Measurements from ENCODE around the gene RFX8.
"Not testable (repeated sequence)": the region's sequence is repeated elsewhere in the genome, so short reads cannot be mapped to it uniquely, and the experiment has no call there.

RFX8 gene

DNA sequence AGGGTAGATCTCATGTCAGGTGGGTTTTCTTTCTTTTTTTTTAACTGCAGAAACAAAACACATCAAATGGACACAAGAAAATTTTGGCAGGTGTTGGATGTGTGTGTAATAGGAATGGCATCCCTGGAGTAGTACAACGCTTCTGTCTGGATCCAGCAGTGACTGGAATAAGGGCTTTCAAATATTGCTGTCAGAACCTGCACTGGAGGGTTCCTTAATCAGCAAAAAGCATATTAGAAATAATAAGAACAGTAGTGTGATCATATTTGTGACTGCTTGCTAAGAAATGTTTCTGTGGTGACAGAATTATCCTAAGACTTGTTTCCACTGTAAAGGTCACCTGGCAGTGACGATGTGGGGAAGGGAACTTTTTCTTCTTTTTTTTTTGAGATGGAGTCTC is 118.4 kb downstream of the RFX8 start:
- no peak overlapping the region for H3K4me3 ChIP-seq (ENCODE audit: low read depth, low read length)

DNA sequence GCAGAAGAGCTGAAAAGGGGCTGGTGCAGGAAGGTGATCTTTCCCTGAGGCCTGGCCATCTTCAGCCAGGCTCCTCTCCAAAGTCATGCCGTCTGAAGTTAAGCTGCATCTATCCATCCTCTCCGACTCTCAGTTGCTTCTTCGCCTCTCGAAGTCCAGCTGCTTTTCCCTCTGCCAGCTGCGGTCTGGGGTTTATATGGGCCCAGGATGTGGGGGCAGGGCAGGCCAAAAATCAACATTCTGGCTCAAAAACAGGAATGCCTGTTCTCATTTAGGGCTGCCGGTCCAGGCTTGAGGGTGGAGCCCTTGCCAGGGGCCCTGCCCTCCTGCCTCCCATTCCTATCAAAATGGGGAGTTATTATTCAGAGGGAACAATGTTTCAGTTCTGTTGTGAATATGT is 118.9 kb downstream of the RFX8 start:
- H3K4me3 ChIP-seq (ENCODE audit: low read depth, low read length), result no peak overlapping the region
- TF ChIP-seq, protein P1, sequence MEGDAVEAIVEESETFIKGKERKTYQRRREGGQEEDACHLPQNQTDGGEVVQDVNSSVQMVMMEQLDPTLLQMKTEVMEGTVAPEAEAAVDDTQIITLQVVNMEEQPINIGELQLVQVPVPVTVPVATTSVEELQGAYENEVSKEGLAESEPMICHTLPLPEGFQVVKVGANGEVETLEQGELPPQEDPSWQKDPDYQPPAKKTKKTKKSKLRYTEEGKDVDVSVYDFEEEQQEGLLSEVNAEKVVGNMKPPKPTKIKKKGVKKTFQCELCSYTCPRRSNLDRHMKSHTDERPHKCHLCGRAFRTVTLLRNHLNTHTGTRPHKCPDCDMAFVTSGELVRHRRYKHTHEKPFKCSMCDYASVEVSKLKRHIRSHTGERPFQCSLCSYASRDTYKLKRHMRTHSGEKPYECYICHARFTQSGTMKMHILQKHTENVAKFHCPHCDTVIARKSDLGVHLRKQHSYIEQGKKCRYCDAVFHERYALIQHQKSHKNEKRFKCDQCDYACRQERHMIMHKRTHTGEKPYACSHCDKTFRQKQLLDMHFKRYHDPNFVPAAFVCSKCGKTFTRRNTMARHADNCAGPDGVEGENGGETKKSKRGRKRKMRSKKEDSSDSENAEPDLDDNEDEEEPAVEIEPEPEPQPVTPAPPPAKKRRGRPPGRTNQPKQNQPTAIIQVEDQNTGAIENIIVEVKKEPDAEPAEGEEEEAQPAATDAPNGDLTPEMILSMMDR (IDR thresholded peaks at IDR 0.05; ENCODE audit: control insufficient read depth, extremely low read depth, insufficient read depth), result no peak
- DNase-seq (ENCODE audit: low read depth), result no peak

More for the DNA sequence above, 118.4 kb downstream of the RFX8 start:
- DNase-seq (ENCODE audit: low read depth), result no peak
- TF ChIP-seq, protein P1 (IDR thresholded peaks at IDR 0.05; ENCODE audit: control insufficient read depth, extremely low read depth, insufficient read depth), result no peak

DNA sequence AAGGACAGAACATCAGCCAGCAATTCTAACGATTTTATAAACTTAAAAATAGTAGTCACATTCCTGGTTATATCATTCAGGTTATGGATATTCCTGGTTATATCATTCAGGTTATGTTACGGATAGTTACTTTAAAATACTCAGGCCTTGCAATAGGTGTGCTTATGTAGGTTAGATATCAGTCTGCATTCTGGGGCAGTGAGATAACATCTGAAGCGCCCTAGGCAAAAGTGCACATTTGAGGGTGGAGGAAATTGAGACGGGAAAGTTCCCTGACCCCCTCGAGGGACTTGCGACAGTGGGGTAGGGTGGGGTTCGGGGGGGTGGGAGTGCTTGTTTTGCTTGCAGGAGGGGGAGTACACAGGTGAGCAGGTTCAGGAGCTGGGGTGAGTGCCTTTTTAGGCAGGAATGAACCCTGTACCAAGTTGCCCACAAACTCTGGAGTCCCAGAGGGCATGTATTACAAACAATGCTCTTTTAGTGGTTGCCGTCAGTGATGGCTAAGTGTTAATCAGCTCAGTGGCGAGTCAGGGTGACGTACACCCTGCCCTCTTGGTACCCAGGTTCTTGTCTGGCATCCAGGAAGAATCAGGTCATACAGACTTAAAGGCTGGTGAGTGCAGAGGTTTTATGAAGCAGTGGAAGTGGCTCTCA is 119.4 kb downstream of the RFX8 start:
- TF ChIP-seq, protein P1 (IDR thresholded peaks at IDR 0.05; ENCODE audit: control insufficient read depth, extremely low read depth, insufficient read depth), result no peak
- H3K4me3 ChIP-seq (ENCODE audit: low read depth, low read length), result no peak overlapping the region
- DNase-seq (ENCODE audit: low read depth), result no peak

DNA sequence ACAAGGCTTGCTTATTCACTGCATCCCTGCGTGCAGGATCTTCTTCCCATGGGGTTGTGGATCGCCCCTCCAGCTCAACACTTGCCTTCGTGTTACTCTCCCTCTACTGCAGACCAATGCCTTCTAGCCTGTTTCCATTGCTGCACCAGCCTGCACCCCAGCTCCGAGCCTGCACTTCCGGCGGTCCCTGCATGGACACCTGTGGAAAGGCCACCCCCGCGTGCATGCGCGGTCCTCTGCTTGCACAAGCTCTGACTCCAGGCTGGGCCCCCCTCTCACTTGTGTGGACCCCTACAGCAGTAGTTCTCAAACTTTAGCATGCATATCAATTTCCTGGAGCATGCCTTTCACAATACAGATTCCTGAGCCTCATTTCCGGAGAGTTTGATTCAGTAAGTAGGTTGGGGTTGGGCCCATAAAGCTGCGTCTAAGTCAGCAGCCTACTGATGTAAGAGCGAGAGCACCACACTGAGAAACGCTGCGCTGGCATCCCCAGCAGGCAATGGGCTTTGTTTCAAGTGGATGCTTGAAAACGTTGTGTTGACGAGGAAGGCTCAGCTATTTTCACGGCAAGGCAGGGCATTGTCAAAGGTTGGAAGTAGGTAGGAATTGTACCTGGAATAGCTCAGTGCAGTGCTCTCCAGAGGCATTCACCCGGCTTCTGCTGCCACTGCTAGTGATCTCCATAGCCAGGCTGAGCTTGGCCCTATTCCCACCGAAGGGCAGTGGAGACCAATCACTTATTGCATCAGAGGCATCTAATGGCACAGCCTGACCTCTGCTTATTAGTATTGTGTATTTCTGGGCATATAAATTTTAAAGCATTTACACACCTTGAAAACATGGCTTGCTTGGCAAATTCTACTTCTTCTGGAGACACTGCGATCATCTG is 120.2 kb downstream of the RFX8 start:
- H3K4me3 ChIP-seq (ENCODE audit: low read depth, low read length), result no peak overlapping the region
- DNase-seq (ENCODE audit: low read depth), result no peak
- TF ChIP-seq, protein P1 (IDR thresholded peaks at IDR 0.05; ENCODE audit: control insufficient read depth, extremely low read depth, insufficient read depth), result no peak

DNA sequence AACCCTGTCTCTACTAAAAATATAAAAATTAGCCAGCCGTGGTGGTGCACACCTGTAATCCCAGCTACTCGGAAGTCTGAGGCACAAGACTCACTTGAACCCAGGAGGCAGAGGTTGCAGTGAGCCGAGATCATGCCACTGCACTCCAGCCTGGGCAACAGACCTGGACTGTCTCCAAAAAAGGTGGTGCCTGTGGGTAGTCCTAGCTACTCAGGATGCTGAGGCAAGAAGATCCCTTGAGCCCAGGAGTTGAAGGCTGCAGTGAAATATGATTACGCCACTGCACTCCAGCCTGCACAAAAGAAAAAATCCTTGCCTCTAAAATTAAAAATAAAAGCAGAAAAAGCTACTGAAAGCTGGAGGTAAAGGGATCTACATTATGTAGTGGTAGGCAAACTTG is 122.3 kb downstream of the RFX8 start:
- DNase-seq (ENCODE audit: low read depth); H3K4me3 ChIP-seq (ENCODE audit: low read depth, low read length): not testable (repeated sequence)

DNA sequence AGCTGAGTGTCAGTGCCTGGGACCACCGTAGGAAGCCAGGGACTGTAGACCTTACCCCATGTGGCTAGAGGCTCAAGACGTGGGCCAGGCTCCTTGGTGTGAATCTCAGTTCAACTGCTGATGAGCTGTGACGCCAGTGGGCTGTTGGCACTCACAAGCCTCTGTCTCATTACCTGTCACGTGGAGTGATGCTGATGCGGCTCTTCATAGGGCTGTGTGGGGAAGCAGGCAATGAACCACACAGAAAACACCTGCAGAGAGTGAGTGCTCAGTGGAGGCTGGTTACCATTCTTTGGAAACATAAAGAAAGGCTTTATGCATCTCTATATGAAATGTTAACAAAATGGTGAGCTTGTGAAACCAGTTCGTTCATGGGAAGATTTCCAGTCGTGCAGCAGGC is 123.7 kb downstream of the RFX8 start:
- TF ChIP-seq, protein P1 (IDR thresholded peaks at IDR 0.05; ENCODE audit: control insufficient read depth, extremely low read depth, insufficient read depth), result no peak
- no peak for DNase-seq (ENCODE audit: low read depth)
- no peak overlapping the region for H3K4me3 ChIP-seq (ENCODE audit: low read depth, low read length)

DNA sequence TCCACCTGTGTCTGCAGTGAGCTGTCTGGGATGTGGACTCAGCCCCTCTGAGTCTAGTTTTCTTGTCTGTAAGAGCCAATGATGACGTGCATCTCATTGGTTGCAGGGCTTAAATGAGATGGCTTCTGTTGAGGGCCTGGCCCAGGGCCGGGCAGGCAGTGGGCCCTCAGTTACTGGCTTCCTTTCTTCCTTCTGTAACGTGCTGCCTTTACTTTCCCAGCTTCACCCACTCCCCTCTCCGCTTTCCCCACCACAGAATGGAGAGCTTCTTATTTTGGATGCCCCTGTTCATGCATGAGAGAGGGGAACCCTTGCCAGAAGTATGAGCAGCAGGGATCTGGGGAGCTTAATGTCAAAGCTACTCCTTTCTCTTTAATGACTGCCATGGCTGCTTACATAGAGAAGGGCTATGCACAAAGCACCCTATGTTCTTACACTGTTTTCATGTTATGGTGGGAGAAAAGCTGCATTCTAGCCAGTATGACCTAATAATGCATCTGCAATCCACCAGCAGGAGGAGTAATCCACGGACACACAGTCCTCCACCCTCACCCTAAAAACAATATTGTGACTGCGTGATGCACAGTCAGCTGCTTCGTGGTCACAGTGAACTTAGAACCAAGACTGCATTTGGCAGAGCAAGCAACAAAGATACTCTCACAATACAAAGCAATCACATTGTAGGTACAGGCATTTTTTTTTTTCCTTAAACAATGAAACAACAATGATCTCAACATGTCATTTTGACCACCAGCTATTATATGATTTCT is 124.8 kb downstream of the RFX8 start:
- H3K4me3 ChIP-seq (ENCODE audit: low read depth, low read length), result no peak overlapping the region
- TF ChIP-seq, protein P1 (IDR thresholded peaks at IDR 0.05; ENCODE audit: control insufficient read depth, extremely low read depth, insufficient read depth), result no peak
- DNase-seq (ENCODE audit: low read depth), result no peak

All from LNCaP clone FGC (cell line).